GM18909 (cell line): ENCODE measurements around the gene HYOU1.
A peak's percentile ranks its signal among the peaks of the same experiment; 100 is the strongest.
"Not testable (repeated sequence)": the region's sequence is repeated elsewhere in the genome, so short reads cannot be mapped to it uniquely, and the experiment has no call there.

ENCODE experiments used
- ATAC-seq: cut with Tn5 transposase; IDR thresholded peaks from one replicate; pipeline ENCODE4 v1.9.1; 2021; ENCODE audit warnings: mild to moderate bottlenecking; ENCODE audit not compliant: unreplicated experiment, poor library complexity

Gene HYOU1

GRCh38 chr11:119057000-119057769 lies at the start of gene HYOU1:
Gene HYOU1, minus strand, starts transcription at chr11:119057205. Its CDS starts 1,045 bp downstream, at chr11:119056160.
- peak; percentile 92 for ATAC-seq

DNA sequence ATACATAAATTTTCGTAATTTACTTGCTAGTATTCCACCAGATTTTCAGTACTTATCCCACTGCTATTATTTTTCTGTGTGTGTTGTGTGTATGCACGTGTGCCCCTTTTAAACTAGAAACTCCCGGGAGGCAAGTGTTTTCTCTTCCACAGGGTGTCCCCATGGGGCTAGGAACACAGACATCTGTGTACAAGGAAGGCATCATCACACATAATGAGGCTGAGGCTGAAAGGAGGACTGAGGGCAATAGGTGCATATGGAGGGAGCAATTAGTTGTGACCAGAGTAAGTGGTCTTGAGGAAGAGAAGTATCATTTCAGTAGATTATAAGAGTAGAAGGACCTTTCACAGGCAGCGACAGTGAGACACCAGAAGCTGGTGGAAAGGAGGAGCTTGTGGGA lies 46.8 kb upstream of the HYOU1 start:
- ATAC-seq, result no peak

DNA sequence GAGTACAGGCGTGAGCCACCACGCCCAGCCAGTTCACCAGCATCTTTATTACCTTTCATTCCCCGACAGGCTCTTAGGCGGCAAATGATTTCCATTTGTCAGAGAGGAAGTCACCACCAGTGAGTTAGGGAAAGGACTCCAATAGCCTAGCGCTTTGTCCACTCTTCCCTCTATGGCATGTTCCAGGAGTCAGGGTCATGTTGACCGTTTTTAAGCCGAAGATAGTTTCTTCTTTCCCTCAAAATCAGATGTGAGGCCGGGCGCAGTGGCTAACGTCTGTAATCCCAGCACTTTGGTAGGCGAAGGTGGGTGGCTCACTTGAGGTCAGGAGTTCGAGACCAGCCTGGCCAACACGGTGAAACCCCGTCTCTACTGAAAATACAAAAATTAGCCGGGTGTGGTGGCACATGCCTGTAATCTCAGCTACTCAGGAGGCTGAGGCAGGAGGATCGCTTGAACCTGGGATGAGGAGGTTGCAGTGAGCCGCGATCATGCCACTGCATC lies 46.2 kb upstream of the HYOU1 start:
- not testable (repeated sequence) for ATAC-seq

DNA sequence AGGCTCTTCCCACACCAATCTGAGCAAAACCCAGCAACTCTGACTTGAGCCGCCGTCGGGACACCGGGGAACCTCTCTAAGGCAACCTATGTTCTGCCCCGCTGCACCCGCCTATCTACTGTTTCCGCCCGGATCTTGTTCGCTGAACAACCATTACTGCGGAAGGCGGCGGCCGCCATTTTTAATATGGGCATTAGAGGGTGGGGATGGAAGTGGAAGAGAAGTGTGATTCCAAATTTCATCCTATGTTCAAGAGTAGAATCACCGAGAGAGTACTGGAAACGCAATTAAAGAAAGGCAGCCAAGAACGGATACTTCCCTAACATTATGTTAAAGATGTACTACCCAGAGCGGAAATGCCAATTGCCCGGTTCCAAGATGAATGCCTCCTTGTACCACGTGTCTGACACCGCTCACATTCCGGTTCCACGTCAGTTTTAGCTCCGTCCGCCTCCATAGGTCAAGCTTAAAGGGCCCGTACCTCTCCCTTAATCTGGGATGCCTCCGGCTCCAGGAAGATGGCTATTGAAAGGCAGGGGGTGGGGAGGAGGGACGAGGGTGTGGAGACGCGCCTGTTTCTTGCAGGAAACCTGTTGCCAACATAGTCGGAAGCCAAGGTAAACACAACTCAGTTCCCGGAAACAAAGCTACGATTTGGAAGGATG lies 44.9 kb upstream of the HYOU1 start, which contains the start of gene DPAGT1:
Gene DPAGT1, minus strand, starts transcription at position 95 of the 665 bp plus-strand sequence. CDS start 198 bp downstream, outside the sequence.
- ATAC-seq, result peak; percentile 79

- ATAC-seq, result peak; percentile 29
Measured at GRCh38 chr11:119100994-119101758, 44.2 kb upstream of the HYOU1 start.

GRCh38 chr11:119100246-119100970 lies 43.4 kb upstream of the HYOU1 start:
- no peak for ATAC-seq

- ATAC-seq, result no peak
Measured at GRCh38 chr11:119099711-119100110, 42.7 kb upstream of the HYOU1 start.

- peak; percentile 80 for ATAC-seq
Measured at GRCh38 chr11:119095066-119095880, 38.3 kb upstream of the HYOU1 start.

GRCh38 chr11:119094816-119095065 lies 37.7 kb upstream of the HYOU1 start:
- ATAC-seq, result peak; percentile 35

- peak; percentile 10 for ATAC-seq
Measured at GRCh38 chr11:119093942-119094815, 37.2 kb upstream of the HYOU1 start.

DNA sequence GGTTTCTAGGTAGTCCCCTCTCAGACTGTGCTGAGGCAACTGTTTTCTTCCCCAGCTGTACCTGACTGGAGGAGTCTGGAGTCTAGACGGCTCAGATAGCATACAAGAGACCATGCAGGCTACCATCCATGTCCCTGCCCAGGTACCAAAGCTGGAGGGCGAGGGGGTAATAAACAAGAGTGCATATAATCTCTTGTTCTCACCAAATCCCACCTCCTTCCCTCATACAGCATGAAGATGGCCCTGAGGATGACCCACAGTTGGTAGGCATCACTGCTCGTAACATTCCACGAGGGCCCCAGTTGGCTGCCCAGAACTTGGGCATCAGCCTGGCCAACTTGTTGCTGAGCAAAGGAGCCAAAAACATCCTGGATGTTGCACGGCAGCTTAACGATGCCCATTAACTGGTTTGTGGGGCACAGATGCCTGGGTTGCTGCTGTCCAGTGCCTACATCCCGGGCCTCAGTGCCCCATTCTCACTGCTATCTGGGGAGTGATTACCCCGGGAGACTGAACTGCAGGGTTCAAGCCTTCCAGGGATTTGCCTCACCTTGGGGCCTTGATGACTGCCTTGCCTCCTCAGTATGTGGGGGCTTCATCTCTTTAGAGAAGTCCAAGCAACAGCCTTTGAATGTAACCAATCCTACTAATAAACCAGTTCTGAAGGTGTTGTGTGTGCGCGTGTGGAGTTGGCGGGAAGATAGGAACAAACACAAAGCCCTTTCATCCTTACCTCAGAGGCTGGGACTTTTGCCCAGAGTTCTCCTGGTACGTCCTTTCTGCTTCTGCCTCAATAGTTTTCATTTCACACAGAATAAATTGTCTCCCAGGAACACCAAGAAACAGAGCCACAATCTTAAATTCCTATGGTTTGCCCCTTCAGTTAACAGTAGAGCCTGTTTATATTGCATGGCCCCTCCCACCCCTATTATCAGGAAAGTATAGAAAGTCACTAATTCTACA lies 36.2 kb upstream of the HYOU1 start:
- ATAC-seq, result no peak

GRCh38 chr11:119091966-119092879 lies 35.2 kb upstream of the HYOU1 start:
- no peak for ATAC-seq

- no peak for ATAC-seq
Measured at GRCh38 chr11:119091178-119091577, 34.2 kb upstream of the HYOU1 start.

- ATAC-seq, result no peak
Measured at GRCh38 chr11:119089319-119089718, 32.3 kb upstream of the HYOU1 start.

GRCh38 chr11:119088406-119088805 lies 31.4 kb upstream of the HYOU1 start:
- no peak for ATAC-seq

DNA sequence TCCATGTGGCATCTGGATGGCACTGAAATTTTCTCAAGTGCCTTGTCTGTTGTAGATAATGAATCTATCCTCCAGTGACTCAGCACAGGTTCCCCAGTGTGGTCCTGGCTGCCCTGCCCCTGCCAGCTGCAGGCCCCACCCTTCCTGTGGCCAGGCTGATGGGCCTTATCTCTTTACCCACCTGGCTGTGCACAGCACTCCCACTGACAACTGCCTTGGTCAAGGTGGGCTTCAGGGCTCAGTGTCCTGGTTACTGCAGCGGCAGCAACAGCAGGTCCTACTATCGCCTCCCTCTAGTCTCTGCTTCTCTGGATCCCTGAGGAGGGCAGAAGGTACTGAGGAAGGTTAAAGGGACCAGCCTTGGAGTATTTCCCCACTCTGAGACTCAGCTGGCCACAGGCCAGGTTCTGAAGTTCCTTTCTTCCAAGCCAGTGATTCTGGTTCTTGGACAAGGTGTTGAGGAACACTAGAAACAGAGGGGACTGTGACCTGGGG lies 30.8 kb upstream of the HYOU1 start:
- no peak for ATAC-seq
